ENCODE data around the gene TMC7. TPM values are rescaled to one million over a fixed set of nuclear protein-coding genes. Genes with fewer than 3 reads are reported as not detected.
A peak's percentile ranks its signal among the peaks of the same experiment; 100 is the strongest.

Gene TMC7
- total and polyA plus RNA-seq, 9 of the 15 experiments (the other 6 are each of a cell fraction or from before 2014, with no cell fraction given): 0.08 to 2.0 (median 1.5) TPM

DNA sequence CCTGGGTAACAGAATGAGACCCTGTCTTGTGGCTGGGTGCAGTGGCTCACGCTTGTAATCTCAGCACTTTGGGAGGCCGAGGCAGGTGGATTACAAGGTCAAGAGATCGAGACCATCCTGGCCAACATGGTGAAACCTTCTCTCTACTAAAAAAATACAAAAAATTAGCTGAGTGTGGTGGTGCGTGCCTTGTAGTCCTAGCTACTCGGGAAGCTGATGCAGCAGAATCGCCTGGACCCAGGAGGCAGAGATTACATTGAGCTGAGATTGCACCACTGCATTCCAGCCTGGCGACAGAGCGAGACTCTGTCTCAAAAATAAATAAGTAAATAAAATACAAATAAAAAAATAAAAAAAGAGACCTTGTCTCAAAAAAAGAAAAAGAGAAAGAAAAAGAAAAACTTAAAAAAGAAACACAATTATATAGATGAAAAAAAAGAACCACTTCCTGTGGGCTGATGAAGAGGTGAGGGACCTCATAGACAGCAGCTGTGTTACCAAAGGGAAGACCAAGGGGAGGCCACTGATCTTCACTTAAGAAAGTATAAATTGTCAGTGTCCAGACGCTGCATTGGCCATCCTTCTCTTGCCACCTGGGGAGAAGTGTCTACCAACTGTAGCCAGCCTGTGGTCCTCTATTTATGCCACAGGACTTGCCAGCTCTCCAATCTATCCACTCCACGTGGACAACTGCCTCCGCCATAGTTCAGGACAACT, 33.1 kb upstream of the TMC7 start:
- H3K4me3 ChIP-seq: no peak overlapping the region
- no peaks in the 10 kb centered on the region for H3K79me2 ChIP-seq (ENCODE audit: control insufficient read depth, insufficient read depth, low read length)
- no peaks in the 10 kb centered on the region for H4K20me1 ChIP-seq (replicated peaks; ENCODE audit: control insufficient read depth, insufficient read depth, low read length)
- intact Hi-C loops (cut with micrococcal nuclease): no loop called here
- WGBS (ENCODE audit: insufficient coverage, low coverage, missing lambda C conversion rate): 26% methylated on average over 11 of the region's 11 CpGs
- FAIRE-seq (no peak), DNase-seq (ENCODE audit: extremely low read depth in 1 of 4, low spot score in 3 of 4) (no peak), ATAC-seq (no peak)
- no peaks in the 10 kb centered on the region for H3K27me3 ChIP-seq (ENCODE audit: control insufficient read depth in 2 of 2, insufficient read depth in 2 of 2, low read length in 2 of 2)
- POLR2A ChIA-PET: interaction anchor here (0.6 to 1.0 kb wide), 2 partner anchors 8 to 10 kb away, joined by 3 to 4 read pairs; no protein-coding TSS in a partner anchor
- BruUV-seq (replicated peaks): no TSS peak
- in situ Hi-C loops (cut with MboI): no loop called here
- no peak overlapping the region for H3K9ac ChIP-seq (ENCODE audit: insufficient read depth in 1 of 2, low read depth in 2 of 2, low read length in 2 of 2)
- H3K4me2 ChIP-seq (ENCODE audit: insufficient read depth, low read length): no peak overlapping the region
- CTCF ChIA-PET (ENCODE audit: low intra/inter-chr PET ratio): no interaction called here
- no peak overlapping the region for H3K27ac ChIP-seq (ENCODE audit: extremely low read depth, low read depth, low read length)
- H3K4me1 ChIP-seq (replicated peaks in 1 of 2; ENCODE audit: control insufficient read depth in 2 of 2, insufficient read depth in 2 of 2, low read length in 2 of 2): peaks cover 2% of the 10 kb centered on the region in 2 experiments; a peak in 2 of 5 replicates
- H3K36me3 ChIP-seq (ENCODE audit: control insufficient read depth, insufficient read depth, low read length): no peaks in the 10 kb centered on the region
- no peaks in the 10 kb centered on the region for H3K9me3 ChIP-seq (replicated peaks; ENCODE audit: control insufficient read depth, insufficient read depth, low read depth, low read length)
- H2AFZ ChIP-seq (ENCODE audit: low read depth, low read length): 0 out of 2 replicates have a peak overlapping the region, but pooled peaks have one; percentile 16
- no peaks in the 10 kb centered on the region for H3K9me1 ChIP-seq (ENCODE audit: control insufficient read depth, insufficient read depth, low read length)
- TF ChIP-seq SMAD2 (IDR thresholded peaks at IDR 0.05; ENCODE audit: low read depth, low read length) (no peak), KDM1A (IDR thresholded peaks at IDR 0.05) (peak in 1 of 2 experiments; percentile 45; a peak in 1 of 4 replicates), HMG20B (CRISPR knock-in tag; IDR thresholded peaks at IDR 0.05) (no peak), ZNF316 (IDR thresholded peaks at IDR 0.05) (peak; percentile 51; the same call in 1 of the 2 replicates), ZNF3 (CRISPR knock-in tag; IDR thresholded peaks at IDR 0.05) (no peak), MLLT1 (IDR thresholded peaks at IDR 0.05) (no peak), GATA2 (CRISPR knock-in tag; IDR thresholded peaks at IDR 0.05) (no peak), TAF1 (IDR thresholded peaks at IDR 0.05; ENCODE audit: control insufficient read depth, extremely low read depth, insufficient read depth, low read length, severe bottlenecking) (no peak), PTBP1 (IDR thresholded peaks at IDR 0.05; ENCODE audit: low read depth, low read length) (no peak), MAFK (IDR thresholded peaks at IDR 0.05; ENCODE audit: low read length) (no peak)
- TF ChIP-seq, protein P1, sequence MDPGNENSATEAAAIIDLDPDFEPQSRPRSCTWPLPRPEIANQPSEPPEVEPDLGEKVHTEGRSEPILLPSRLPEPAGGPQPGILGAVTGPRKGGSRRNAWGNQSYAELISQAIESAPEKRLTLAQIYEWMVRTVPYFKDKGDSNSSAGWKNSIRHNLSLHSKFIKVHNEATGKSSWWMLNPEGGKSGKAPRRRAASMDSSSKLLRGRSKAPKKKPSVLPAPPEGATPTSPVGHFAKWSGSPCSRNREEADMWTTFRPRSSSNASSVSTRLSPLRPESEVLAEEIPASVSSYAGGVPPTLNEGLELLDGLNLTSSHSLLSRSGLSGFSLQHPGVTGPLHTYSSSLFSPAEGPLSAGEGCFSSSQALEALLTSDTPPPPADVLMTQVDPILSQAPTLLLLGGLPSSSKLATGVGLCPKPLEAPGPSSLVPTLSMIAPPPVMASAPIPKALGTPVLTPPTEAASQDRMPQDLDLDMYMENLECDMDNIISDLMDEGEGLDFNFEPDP (CRISPR knock-in tag; IDR thresholded peaks at IDR 0.05): no peak
- TF ChIP-seq, protein P2, sequence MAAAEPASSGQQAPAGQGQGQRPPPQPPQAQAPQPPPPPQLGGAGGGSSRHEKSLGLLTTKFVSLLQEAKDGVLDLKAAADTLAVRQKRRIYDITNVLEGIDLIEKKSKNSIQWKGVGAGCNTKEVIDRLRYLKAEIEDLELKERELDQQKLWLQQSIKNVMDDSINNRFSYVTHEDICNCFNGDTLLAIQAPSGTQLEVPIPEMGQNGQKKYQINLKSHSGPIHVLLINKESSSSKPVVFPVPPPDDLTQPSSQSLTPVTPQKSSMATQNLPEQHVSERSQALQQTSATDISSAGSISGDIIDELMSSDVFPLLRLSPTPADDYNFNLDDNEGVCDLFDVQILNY (CRISPR knock-in tag; IDR thresholded peaks at IDR 0.05): no peak
- TF ChIP-seq, protein P3, sequence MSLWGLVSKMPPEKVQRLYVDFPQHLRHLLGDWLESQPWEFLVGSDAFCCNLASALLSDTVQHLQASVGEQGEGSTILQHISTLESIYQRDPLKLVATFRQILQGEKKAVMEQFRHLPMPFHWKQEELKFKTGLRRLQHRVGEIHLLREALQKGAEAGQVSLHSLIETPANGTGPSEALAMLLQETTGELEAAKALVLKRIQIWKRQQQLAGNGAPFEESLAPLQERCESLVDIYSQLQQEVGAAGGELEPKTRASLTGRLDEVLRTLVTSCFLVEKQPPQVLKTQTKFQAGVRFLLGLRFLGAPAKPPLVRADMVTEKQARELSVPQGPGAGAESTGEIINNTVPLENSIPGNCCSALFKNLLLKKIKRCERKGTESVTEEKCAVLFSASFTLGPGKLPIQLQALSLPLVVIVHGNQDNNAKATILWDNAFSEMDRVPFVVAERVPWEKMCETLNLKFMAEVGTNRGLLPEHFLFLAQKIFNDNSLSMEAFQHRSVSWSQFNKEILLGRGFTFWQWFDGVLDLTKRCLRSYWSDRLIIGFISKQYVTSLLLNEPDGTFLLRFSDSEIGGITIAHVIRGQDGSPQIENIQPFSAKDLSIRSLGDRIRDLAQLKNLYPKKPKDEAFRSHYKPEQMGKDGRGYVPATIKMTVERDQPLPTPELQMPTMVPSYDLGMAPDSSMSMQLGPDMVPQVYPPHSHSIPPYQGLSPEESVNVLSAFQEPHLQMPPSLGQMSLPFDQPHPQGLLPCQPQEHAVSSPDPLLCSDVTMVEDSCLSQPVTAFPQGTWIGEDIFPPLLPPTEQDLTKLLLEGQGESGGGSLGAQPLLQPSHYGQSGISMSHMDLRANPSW (CRISPR knock-in tag; IDR thresholded peaks at IDR 0.05): no peak

Measured in K562 (cell line).